Mesenteric fat pad (tissue), 1 donor: ENCODE data around the gene DOK6. TPM values are rescaled to one million over a fixed set of nuclear protein-coding genes. Genes with fewer than 3 reads are reported as not detected.

ENCODE experiments used
- DNase-seq: peaks from one replicate; pipeline ENCODE4 v3.0.0-alpha.2; 2020; ENCODE audit warnings: low spot score
- total RNA-seq: library from RNA; stranded (reverse); fragmentation: NEBNext Ultra II Directional; extraction: Animal tissue kit (Norgen Biotek cat#: 25700); gene quantifications from one replicate; pipeline ENCODE4 v1.2.1, GENCODE V29; 2021
- donor health status: DM: yes; HTN: yes; CAD: no.

The DOK6 gene
- total RNA-seq, 1 donor from 2014 or later: 1.6 TPM

DNA sequence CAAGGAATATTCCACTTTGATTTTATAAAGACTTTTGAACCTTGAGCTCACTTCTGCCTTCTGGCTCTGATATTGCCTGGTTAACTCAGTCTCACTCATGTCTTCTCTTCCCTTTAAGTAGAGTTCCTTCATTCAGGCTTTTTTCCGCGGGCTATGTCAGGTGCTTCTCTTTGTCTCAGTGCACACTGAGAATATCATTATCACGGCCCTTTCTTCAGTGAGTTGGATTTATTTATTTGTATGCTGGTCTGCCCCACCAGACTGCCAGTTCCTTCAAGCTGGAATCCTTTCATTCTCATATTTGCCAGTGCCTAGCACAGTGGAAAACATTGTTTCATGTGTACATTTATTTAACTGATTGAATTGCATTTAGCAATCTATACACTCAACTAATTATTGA, 136.5 kb downstream of the DOK6 start:
- DNase-seq: no peak

DNA sequence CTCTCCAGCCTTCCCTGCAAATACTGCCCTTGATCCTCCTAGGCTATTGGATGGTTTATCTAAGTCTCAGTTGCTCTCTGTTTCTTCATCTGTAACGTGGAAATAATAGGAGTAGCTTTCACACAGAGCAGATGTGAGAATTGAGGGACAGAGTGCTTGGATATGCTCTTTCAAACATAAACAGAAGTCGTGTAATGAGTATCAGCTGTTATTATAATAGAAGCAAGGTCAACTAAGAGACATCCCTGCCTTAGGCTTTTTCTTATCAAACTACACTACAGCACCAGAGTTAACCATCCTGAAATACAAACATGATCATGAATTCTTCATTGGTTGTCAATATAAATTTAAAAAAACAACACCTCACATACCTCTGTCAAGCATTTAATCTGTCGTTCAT, 138.2 kb downstream of the DOK6 start:
- no peak for DNase-seq

DNA sequence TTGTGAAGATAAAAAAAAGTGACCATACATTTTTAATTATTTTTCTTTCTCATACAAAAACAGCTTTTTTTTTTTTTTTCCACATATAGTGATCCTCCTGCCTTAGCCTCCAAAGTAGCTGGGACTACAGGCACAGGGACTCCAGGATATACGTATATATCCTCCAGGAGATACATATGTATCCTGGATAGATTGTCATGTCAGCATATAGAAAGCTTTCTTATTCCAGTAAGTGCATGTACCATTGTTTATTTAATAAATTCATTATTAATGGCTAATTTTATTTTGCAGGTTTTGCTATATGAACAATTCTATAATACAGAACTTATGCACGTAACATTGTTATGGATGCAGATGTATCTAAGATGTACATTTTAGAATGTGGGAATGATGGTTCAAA, 138.7 kb downstream of the DOK6 start:
- DNase-seq: no peak

DNA sequence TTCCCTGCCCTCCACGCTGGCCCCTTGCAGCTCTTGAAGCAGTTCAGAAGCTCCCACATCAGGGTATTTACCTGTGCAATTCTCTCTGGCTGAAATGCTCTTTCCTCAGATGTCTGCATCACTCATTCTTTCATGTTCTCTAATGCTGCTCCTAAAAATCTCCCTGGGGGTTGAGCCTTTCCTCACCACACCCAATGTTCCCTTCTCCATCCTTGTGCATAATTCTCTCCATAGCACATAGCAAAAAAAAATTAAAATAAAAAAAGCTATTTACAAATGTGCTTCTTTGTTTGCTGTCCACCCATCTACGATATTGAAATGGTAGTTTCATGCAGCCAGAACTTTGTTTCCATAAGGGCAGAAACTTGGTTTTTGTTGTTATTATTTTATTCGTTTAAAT, 155.5 kb downstream of the DOK6 start:
- DNase-seq: no peak

DNA sequence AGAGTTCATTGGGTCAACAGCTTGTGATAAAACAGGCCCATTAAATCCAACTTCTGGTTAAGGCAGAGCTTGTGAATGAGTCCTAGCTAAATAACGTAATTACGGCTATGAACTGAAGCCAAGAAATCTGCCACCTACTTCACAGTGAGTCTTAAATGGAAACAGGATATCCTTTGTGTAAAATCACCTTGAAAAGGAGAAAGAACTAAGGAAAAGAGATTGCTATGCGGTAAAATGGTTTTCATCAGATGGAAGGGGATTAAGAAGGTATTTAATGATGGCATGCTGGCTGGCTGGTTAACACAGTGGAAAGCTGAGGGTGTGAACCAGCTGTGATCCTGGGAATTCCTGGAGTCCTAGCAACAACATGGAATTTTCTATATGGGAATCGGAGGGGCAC, 156.6 kb downstream of the DOK6 start:
- no peak for DNase-seq

DNA sequence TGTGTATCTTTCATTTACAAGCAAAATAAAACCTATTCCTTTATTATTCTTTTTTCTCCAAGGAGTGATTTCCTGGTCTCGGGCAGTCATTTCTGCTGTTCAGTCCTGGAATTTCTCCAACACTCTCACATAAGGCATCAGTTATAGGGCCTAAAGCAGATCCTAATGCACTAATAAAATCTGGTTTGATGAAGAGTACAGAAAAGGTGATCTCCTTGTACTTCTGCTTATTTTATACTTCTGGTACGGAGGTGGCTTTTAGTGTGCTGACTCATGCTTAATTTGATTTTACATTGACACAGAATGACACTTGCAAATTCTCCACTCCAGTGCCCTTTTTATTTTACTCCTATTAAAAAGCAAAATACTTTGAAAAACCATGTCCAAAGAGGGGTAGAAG, 157.4 kb downstream of the DOK6 start:
- DNase-seq: no peak

DNA sequence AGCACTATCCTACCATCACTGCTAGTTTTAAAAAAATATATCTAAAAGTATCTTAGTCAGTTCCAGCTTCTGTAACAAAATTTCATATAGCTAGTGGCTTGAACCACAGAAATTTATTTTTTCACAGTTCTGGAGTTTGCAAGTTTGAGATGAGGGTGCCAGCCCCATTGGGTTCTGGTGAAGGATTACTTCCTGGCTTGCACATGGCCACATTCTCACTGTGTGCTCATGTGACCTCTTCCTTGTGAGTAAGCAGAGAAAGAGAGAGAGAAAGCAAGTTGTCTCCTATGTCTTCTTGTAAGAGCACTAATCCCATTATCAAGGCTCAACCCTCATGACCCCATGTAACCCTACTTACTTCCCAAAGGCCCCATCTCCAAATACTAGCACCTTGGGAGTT, 158.9 kb downstream of the DOK6 start:
- no peak for DNase-seq

DNA sequence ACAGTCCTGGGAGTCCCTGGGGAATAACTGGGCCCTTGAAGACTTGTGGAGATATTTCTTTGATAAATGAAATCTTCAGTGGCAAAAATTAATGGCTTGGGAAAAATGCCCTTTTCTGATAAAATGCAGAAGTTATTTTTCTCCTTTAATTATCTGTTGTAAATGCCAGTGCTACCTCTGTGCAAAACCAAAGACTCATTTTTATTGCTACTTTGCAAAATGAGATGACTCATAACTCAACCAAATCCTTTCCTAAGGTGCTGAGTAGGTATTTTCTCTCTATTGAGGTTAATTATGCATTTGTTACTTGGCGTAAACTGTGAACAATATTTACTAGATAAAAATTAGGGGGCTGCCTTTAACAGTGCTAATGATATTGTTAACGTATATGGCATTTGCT, 163.9 kb downstream of the DOK6 start:
- no peak for DNase-seq

DNA sequence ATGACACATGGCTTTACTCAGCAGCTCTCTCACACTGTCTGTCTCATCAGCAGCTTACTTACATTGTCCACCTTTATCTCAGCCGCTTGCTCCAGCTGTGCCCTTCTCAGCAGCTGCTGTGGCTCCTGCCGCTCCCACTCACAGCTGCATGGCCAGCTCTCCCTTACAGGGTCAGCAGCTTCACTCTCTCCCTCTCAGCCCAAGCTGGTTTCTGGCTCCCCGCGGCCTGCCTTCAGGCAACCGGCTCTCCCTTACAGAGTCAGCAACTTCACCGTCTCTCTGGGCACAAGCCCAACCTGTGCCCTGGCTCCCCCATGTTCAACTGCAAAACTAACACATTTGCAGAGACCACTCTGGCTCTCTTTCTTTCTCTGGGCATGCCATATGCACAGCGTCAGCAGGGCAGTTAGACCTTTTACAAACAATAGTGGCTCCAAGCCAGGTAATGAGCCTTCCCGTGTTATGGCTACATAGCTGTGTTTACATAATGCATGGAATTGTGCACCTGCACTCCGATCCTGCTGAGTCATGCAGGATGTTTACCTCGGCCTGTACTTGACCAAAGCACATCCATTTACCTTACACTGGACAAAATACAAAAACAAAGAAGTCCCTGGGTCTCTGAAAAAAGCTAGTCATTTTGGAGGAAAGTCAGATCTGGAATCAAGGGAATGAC, 167.3 kb downstream of the DOK6 start:
- DNase-seq: no peak

DNA sequence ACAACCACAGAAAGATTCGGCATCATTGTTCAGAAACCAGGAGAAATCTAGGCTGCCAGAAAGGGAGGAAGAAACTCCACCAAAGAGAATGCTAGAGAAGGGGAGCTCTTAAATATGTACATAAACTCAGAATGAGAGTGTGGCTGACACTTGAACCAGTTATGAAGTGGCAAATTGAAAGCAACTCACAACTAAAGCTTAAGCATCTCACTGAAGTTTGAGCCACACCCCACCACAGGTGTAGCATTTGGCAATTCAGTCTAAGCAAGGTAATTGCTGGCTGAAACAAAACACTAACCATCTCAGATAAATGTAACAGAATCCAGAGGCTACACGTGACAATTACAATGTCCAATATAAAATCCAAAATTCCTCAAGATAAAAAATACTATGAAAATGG, 168.4 kb downstream of the DOK6 start:
- DNase-seq: no peak

DNA sequence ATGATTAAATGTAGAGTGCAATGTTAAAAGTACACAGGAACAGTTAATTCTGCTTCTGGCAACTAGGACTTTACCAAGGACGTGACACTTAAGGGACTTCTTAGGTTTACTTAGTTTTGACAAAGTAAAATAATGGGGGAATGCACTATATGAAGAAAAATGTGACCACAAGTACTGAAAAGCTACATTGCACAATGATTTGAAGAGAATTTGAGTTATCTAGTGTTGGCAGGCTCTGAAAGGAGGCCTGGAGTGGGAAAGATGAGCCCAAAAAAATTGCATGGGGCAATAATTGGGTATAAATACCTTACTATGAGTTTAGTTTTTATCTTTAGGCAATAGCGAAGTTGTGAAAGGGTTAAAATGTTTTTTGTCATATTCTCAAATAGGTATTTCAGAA, 173.7 kb downstream of the DOK6 start:
- no peak for DNase-seq

DNA sequence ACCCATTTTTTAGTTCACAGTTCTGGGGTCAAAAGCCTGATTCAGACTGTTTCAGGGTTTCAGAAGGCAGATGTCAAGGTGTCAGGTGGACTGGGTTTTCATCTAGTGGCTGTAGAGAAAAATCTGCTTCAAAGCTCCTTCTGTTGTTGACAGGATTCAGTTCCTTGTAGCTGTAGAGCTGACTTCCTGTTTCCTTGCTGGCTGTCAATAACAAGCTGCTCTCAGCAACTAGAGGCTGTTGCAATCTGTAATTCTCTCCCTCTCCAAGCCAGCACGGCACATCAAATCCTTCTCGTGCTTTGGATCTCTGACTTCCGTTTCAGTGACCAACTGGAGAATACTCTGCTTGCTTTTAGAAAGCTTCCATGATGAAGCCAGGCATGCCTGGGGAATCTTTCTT, 179.4 kb downstream of the DOK6 start:
- DNase-seq: no peak

DNA sequence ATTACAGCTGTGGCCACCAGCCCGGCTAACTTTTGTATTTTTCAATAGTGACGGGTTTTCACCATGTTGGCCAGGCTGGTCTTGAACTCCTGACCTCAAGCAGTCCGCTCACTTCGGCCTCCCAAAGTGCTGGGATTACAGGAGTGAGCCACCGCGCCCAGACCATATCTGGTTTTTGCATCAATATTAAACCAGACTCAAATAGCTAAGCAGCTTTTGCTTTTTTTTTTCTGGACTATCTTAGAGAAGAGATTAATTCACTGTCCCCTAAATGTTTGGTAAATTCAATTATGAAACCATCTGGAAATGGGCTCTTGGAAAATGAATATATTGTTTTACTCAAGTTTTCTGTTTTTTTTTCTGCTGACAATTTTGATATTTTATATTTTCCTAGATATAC, 183.7 kb downstream of the DOK6 start:
- DNase-seq: no peak

DNA sequence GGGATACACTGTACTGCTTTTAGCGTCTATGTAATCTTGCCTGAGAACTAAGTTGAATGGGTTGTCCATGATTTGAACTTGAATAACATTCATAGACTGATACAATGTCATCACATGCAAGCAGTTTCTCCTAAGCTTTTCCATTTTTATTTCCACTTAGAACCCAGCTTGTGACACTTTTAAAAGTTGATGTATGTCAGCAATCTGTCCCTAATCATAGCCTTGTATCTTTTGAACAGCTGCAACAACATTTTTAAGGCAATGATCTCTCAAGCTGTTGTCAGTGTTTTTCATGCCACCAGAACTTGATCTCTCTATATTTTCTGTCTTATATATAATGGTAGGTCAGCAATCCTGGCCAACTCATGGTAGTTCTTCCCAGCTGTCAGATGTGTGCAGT, 185.0 kb downstream of the DOK6 start:
- DNase-seq: no peak

DNA sequence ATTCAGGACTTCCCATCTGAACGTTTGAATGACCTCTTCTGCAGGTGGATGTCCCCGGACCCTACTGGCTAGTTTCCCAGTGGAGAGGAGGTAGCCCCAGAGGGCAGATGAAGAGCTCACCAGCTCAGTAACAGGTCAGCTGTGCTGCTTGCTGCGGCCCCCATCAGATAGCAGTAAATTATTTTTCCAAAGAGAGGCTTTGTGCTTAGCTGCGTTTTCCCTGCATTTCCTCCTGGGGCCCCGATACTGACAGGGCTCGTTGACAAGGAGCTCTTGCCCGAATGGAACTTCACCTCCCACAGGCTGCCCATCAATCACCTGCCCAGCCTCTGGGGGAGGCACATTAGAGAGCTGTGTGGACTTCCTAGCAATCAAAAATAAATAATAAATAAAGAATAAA, 185.8 kb downstream of the DOK6 start:
- DNase-seq: no peak

DNA sequence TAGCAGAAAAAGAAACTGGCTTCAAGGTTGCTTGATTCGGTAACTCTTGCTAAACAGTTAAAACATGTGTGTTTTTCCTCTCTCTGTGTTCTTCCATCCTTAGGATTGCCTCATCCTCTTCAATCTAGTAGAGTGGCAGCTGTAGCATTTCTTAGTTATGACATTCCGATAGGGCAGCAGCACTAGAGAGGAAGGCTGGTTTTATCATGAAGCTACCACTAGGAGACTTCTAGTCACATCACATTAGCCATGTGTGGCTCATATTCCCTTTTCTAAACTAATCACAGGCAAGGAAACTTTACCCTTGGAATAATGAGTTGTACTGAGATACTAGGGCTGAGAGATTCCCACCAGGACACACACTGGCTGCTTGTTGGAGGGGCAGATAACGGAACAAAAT, 187.6 kb downstream of the DOK6 start:
- DNase-seq: no peak

DNA sequence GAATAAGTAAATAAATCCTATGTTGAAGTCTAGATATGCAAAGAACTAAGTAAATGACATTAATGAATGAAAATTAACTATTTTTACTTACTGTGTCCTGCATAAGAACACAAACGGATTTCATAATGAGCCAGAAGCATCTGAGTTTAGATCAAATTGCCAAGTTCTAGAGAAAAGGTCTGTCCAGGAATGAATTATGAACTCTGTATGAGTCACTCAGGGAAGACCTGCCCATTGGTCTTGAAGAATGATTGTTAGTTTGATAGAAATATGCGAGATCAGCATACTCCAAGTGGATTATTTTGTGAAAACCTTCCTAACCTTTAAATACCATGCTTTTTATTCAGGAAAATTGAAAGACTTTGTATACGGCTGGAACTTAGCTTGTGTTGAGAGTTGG, 189.5 kb downstream of the DOK6 start:
- DNase-seq: no peak

DNA sequence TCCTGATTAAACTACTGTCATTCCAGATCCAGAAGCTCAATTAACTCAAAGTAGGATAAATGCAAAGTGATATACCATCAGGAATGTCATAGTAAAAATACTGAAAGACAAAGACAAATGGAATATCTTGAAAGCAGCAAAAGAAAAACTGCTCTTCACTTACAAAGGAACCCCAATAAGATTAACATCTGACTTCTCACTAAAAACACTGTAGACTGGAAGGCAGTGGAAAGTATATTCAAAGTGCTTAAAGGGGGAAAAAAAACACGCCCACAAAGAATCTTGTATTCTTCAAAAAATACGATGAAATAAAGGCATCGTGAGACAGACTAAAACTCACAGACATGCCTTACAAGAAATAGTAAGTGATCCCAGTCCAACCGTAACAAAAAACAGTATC, 195.7 kb downstream of the DOK6 start:
- no peak for DNase-seq

DNA sequence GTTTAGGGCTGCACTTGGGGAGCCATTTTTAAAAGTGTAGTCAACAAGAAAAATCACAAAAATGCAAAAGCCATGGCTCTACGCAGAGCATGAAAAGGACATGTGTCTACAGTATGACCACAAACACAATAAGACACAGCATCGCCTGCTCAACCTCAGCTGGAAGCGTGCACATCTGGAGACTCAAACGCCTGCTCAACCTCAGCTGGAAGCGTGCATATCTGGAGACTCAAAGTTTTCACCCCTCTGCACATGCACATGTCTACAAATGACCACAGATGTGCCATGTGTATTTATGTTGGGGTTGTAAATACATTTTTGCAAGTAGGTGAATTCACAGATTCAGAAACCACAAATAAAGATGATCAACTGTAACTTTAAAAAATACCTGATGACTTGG, 196.9 kb downstream of the DOK6 start:
- no peak for DNase-seq

DNA sequence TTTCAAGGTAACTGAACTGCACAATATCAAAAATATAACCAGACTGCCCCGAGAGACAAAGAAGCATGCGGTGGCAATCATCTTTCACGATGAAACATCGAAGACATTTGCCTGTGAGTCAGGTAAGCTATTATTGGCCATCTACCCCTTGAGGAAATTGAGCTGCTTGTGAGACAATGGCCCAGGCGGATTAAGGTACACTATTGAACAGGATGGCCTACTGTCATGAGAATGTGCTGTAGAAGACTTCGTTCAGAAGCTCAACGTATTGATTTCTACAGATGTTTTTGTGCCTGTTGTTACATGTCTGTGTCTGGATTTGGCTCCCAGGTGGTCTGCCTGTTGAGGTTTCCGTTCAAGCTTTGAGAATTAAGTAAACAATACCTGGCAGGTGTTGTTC, 198.7 kb downstream of the DOK6 start:
- no peak for DNase-seq

DNA sequence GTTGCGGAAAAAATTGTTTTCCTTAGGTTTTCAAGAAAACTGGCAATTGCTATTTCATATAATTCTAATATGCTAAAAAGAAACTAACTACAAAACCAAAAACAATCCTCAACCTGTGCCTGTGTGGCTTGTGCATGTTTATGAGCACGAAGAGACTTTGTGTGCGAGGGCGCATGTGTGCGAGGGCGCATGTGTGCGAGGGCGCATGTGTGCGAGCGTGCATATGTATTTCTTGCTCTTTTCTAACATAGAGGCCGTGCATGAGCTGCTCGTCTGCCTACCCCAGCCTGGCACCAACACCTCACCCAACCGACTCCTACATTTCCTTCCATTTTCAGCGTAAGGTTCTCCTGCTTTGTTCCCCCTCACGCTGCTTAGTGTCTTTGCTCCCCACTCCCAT, 211.6 kb downstream of the DOK6 start:
- no peak for DNase-seq

DNA sequence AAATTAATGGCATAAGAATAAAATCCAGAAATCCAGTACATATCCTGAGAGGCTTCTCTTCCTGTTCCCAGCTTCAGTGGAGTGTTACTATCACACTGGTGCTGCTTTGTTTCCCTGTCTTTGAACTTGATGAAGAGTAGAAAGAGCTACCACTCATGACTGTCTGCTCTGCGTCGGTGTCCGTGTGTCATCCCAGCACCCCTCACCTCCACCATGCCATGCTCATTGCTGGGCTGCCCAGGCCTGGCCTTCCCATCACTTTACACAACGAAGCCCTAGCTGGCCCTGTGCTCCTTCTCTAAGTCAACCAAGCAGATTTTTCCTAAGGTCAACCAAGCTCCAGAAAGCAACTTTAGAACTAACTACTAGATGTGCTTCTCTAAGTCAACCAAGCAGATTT, 215.4 kb downstream of the DOK6 start:
- DNase-seq: no peak

DNA sequence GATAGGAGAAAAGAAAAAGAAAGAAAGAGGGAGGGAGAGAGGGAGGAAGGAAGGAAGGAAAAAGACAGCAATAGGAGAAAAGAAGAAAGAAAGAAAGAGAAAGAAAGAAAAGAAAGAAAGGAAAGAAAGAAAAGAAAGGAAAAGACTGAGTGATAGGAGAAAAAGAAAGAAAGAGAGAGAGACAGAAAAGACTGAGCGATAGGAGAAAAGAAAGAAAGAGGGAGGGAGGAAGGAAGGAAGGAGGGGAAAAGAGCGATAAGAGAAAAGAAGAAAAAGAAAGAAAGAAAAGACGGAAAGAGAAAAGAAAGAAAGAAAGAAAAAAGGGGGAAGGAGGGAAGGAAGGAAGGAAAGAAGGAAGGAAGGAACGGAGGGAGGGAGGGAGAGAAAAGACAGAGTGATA, 216.7 kb downstream of the DOK6 start:
- no peak for DNase-seq

DNA sequence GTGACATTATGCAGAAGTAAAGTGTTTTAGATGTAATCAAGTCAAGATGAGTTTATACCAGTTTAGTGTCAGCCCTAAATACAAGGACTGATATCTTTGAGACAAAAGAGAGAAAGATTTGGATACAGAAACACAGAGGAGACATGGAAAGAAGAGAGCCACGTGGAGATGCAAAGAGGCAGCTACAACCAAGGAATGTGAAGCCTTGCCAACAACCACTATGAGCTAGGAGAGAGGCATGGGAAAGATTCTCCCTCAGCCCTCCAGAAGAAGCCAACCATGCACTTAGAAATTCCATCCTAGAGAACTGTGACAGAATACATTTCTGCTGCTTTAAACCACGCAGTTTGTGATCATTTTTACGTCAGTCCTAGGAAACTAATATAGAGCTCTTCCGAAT, 217.2 kb downstream of the DOK6 start:
- DNase-seq: no peak
